ENCODE results near the gene CNDP2.

Gene CNDP2

GRCh38 chr18:74511823-74512222 is 15.7 kb downstream of the CNDP2 start:
- no peak overlapping the region for H3K4me3 ChIP-seq (ENCODE audit: low read depth, low read length)
- POLR2A ChIA-PET = no interaction called here
- TF ChIP-seq, protein P1, sequence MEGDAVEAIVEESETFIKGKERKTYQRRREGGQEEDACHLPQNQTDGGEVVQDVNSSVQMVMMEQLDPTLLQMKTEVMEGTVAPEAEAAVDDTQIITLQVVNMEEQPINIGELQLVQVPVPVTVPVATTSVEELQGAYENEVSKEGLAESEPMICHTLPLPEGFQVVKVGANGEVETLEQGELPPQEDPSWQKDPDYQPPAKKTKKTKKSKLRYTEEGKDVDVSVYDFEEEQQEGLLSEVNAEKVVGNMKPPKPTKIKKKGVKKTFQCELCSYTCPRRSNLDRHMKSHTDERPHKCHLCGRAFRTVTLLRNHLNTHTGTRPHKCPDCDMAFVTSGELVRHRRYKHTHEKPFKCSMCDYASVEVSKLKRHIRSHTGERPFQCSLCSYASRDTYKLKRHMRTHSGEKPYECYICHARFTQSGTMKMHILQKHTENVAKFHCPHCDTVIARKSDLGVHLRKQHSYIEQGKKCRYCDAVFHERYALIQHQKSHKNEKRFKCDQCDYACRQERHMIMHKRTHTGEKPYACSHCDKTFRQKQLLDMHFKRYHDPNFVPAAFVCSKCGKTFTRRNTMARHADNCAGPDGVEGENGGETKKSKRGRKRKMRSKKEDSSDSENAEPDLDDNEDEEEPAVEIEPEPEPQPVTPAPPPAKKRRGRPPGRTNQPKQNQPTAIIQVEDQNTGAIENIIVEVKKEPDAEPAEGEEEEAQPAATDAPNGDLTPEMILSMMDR (IDR thresholded peaks at IDR 0.05; ENCODE audit: insufficient read depth, low read length, missing control alignments) = no peak
- CTCF ChIA-PET = no interaction called here
- DNase-seq (ENCODE audit: low read depth, low spot score) = no peak

- POLR2A ChIA-PET = no interaction called here
- no peak overlapping the region for H3K4me3 ChIP-seq (ENCODE audit: low read depth, low read length)
- no peak for DNase-seq (ENCODE audit: low read depth, low spot score)
- TF ChIP-seq, protein P1 (IDR thresholded peaks at IDR 0.05; ENCODE audit: insufficient read depth, low read length, missing control alignments) = no peak
- CTCF ChIA-PET = no interaction called here
Observed at GRCh38 chr18:74512321-74513053, 16.3 kb downstream of the CNDP2 start.

GRCh38 chr18:74513149-74513882 is 17.2 kb downstream of the CNDP2 start:
- H3K4me3 ChIP-seq (ENCODE audit: low read depth, low read length) = no peak overlapping the region
- TF ChIP-seq, protein P1 (IDR thresholded peaks at IDR 0.05; ENCODE audit: insufficient read depth, low read length, missing control alignments) = no peak
- DNase-seq (ENCODE audit: low read depth, low spot score) = no peak
- ChIA-PET POLR2A (no interaction called here), CTCF (no interaction called here)

GRCh38 chr18:74513883-74514205 is 17.7 kb downstream of the CNDP2 start:
- no peak for DNase-seq (ENCODE audit: low read depth, low spot score)
- H3K4me3 ChIP-seq (ENCODE audit: low read depth, low read length) = no peak overlapping the region
- TF ChIP-seq, protein P1 (IDR thresholded peaks at IDR 0.05; ENCODE audit: insufficient read depth, low read length, missing control alignments) = no peak
- ChIA-PET POLR2A (no interaction called here), CTCF (no interaction called here)

DNA sequence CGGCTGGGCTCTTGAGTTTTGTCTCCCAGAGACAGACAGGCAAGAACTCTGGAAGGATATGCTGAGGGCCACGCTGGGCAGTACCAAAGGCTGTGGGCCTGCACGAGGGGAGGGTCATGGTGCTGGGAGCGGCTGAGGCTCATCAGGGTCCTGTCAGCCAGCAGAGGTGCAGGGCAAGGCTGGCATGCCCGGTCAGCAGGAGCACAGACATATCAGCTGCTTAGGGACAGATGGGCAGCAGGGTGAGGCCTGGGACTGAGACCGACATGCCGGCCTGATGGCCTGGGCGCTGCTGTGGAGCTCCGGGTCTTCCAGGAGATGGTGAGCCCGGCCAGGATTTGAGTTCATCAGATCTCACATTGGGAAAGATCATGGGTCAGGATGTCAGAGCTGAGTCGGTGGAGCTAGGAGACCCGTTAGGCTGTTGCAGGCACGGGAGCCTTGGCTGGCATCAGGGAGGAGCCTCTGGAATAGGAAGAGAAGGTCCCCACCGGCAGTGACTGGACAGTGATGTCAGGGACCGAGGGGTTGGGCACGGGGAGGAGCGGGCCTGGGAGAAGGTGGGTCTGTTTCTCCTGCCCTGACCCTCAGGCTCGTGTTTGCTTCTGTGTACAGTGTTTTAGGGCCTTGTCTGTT is 18.8 kb downstream of the CNDP2 start:
- TF ChIP-seq, protein P1 (IDR thresholded peaks at IDR 0.05; ENCODE audit: insufficient read depth, low read length, missing control alignments) = no peak
- ChIA-PET CTCF (no interaction called here), POLR2A (no interaction called here)
- no peak for DNase-seq (ENCODE audit: low read depth, low spot score)
- no peak overlapping the region for H3K4me3 ChIP-seq (ENCODE audit: low read depth, low read length)

DNA sequence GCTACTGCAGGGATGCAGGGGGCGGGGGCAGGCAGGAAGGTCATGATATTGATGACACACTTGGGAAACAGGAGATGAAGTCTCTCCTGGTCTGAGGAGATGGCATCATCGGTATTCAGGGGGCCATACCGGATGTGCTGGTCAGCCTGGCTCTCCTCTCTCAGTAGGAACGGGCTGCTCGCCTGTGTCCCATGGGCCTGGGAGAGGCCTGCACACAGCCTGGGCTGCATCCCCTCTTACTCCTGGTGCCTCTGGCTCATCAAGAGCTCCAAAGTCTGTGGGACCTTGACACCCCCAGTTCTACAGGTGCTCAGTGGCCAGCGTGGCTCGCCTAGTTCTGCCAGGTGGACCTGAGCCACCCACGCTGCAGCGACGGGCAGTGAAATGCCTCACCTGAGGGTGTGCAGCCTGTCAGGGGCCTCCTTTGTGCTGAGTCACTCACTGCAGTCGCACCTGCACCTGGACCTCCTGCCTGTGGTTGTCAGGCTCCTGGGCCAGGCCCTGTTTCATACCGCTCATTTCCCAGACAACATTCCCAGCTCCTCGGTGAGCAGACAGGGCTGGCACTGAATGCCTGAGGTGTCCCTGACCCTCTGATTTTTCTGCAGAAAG is 19.6 kb downstream of the CNDP2 start:
- no peak overlapping the region for H3K4me3 ChIP-seq (ENCODE audit: low read depth, low read length)
- no peak for DNase-seq (ENCODE audit: low read depth, low spot score)
- POLR2A ChIA-PET = no interaction called here
- CTCF ChIA-PET = interaction anchor here (1.9 kb wide), 1 partner anchor 36 kb away, joined by 5 read pairs; no protein-coding TSS in a partner anchor
- TF ChIP-seq, protein P1 (IDR thresholded peaks at IDR 0.05; ENCODE audit: insufficient read depth, low read length, missing control alignments) = no peak
